GM19351 (cell line): ENCODE results near the gene CLDN11.

Experiments
- ATAC-seq: cut with Tn5 transposase; IDR thresholded peaks from one replicate; pipeline ENCODE4 v1.9.1; 2021; ENCODE audit warnings: mild to moderate bottlenecking, moderate library complexity; ENCODE audit not compliant: unreplicated experiment

CLDN11 gene

DNA sequence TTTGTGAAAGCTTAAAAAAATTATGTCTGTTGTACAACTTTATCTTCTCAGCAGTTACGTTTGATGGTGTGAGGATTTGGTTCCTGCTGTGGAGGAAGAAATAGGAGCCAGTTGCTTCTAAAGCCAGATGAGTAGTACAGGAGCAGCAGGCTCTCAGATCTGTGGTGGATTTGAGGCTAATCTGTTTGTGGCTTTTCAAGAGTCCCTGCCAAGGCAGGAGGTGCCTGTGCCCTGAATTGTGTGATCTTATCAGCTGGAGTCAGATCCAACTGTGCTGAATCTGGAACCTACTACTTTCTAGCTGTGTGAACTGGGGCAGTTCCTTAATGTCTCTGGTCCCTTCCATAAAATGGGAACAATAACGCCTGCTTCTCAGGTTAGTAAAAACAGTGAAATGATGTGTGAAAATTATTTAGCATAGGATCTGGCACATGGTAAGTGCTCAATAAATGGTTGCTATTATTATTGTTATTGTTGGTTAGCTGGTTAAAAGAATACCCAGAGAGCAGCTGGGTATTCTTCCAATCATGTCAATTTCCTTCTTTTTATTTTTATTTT is 7.7 kb downstream of the CLDN11 start:
- no peak for ATAC-seq

DNA sequence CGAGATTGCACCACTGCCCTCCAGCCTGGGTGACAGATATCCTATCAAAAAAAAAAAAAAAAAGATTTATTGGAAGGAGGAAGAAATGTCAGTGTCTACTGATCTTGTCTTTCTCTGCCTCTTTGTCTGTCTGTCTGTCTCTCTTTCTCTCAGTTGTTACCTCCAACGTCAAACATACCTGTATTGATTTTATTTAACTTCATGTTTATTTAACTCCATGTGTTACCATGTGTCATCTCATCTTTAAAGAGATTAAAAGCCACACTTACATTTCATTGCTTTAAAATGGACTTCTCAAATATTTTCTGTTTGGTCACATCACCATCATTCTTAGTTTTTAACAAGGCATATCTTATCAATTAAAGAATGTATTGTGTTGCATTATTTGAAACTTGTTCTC is 9.4 kb downstream of the CLDN11 start:
- no peak for ATAC-seq

DNA sequence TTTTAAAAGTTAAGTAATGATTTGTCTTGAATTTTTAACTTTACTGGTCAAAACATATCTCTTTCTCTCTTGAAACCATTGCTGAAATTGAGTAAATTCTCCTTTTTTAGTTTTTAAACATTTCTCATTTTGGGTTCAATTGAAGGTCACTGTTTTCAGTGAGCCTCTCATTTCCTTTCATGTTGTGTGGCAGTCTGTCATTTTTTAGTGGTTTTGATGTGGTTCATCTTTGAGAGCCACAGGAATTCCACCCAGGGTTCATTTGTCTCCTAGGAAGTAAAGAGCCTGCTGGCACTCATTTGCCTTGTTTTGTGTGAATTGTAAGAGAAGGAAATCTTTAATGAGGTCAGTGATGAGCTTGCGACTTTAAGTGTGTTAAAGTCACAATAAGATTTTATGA is 10.4 kb downstream of the CLDN11 start:
- ATAC-seq: peak; percentile 79

DNA sequence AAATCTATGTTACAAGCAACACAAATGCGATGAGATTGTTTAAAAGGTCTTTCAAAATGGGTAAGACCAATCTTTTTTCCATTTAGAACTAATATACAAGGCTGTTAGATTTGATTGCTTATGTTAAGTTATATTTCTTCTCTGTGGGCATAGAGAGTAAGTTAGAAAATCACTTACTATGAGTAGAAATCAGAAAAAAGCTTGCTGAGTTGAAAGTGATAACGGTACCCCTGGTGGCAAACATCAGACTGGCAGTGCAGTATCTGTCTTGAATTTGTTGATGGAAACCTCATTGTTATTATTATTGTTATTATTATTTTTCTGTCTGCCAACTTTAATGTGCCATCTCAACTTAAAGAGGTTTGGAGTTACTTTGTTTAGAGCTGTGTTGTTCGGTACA is 12.4 kb downstream of the CLDN11 start:
- ATAC-seq: no peak

DNA sequence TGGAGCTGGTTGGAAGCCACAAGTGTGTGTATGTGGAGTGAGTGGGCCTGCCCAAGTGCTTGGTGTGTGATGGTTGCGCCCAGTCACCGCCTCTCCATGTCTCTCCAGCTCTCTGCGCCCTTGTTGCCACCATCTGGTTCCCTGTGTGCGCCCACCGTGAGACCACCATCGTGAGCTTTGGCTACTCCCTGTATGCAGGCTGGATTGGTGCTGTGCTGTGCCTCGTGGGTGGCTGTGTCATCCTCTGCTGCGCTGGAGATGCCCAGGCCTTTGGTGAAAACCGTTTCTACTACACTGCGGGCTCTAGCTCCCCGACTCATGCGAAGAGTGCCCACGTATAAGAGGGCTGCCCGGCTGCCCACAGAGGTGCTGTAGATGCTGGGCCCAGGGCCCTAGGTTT is 13.7 kb downstream of the CLDN11 start:
- ATAC-seq: no peak

DNA sequence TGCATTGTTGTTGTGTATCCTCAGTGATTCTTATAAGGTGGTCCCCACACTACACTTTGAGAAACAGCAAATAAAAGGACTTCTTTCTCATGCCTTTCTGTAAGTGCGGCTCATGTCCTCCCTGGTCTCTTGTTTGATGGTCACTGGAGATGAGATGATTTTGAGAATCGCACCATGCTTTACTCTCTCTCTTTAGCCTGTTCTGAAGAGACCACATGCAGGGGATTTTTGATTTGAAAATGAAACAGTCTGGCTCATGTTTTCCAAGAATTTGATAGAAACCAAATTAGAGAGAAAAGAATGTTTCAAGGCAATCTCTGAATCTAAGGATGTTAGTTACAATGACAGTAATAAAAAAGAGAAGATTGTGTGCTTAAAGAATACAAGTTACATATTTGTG is 18.0 kb downstream of the CLDN11 start:
- no peak for ATAC-seq

DNA sequence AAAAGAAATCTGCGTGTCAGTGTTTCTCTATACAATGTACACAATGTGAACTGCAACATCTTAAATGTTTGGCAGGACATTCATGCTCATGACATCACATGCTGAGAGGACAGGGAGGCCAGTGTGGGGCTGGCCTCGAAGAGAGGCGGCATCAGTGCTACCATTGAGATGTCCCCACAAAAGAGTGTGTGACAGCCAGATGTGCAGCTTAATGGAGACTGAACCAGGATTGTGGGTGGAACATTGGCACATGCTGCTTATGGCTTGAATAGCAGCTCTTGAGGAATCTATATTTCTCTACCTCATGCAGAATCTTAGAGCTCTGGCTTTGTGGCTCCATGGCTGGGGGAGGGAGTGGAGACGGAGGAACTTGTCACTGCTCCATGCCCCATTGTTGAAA is 18.5 kb downstream of the CLDN11 start:
- ATAC-seq: no peak

DNA sequence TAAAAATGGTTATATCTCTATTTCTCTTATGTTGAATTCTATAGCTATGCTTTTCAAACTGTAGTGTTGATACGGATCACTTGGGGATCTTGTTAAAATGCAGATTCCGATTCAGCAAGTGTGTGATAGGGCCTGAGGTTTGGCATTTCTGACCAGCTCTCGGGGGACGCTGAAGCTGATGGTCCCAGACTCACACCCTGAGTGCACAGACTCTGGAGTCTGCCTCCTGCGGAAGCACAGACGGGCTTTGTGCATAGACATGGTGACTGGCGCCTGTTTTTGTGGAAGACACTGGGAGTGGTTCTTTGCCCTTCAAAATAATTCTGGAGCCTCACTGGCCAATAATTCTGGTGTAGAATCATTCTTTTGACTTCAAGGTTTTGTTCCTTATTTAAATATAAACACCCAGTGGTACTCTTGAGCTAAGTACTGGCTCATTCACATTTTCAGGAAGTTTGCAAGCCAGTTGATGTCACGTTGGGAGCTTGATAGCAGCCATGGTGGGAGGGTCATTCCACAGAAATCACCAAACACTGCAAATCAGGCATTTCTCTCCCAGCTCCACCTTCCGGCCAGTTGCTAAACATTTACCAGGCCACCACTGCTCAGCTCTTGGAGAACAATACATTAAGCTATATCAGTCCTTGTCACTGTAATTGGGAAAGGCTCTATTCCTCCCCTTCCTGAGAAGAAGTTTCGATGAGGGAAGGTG is 19.2 kb downstream of the CLDN11 start:
- no peak for ATAC-seq

DNA sequence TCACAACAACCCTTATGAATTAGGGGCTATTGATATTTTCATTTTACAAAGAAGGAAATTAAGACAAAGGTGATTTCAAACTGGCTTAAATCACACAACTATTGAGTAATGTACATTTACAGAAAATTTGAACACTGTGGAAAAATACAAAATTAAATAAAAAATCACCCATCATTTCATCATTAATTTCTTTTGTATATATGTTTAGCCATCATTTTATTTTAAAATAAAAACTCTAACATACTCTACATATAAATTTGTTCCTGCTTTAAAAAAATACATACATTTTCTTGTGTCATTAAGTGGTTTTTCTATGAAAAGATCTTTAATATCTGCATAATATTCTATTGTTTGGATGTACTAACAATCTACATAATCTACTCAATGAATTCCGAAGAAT is 20.2 kb downstream of the CLDN11 start:
- no peak for ATAC-seq

DNA sequence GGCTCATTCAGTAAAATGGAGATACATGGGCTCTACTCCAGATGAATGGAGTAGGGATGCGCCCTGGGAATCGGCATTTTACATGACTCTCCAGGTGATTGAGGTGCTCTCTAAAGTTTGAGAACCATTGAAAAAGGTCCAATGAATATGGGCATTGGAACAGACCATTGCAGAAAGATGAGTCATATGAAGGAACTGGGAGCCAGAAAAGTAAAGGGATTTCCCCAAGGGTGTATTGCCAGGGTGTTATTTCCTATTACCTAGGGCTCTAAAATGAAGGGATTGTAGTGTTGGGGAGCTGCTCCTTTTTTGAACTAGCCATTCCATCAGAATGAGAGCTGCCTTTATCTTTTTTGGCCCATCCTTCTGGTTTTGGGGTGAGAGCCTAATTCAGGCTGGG is 21.7 kb downstream of the CLDN11 start:
- ATAC-seq: no peak

DNA sequence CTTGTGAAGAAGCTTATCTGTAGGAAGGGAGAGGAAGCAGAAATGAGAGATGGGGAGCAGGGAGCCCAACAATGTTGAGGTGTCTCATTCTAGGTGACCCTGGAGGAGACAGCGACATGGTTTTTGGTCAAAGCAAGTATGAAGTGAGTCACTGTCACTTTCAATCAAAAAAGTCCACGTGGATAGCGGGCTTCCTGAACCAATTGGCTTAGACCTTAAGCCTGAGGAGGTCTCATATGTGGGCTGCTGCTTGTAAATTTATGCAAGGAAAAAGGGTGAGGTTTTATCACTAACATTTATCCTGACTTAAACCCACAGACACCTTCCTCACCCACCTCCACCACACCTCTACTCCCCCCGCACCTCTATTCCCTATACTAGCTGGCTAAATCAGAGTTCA is 22.7 kb downstream of the CLDN11 start:
- no peak for ATAC-seq

DNA sequence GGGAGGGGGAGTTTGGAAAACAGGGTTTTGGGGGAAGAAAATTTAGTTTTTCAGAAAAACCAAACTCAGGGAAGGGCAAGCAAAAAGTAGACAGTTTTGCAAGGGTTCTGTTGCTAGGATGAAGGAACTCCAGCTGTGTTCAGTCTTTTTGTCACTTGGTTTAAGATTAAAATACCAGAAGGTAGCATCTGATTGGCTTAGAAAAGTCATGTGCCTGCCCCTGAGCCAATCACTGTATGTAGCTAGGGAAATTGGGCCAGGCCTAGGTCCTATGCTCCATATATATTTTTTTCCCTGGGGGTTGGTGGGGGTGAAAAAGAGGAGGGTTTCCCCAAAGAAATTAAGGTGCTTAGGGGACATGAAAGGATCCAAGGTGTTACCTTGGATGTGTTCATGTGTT is 24.3 kb downstream of the CLDN11 start:
- ATAC-seq: no peak

DNA sequence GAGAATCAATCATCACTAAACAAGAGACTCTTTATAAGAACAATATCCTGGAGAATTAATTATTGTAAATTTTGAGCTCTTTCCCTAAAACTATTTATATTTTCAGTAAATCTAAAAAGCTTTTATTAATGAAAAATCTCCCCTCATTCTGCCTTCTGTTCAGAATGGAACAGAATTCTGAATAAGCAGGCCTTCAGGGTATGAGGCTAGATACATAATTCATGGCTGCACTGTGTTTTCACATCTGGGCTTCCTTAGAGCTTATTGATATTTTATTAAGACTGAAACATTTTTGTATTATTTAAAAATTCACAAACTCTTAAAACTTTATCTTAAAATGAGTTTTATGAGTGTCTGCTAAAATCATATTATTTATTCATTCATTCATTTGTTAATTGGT is 24.8 kb downstream of the CLDN11 start:
- ATAC-seq: no peak

DNA sequence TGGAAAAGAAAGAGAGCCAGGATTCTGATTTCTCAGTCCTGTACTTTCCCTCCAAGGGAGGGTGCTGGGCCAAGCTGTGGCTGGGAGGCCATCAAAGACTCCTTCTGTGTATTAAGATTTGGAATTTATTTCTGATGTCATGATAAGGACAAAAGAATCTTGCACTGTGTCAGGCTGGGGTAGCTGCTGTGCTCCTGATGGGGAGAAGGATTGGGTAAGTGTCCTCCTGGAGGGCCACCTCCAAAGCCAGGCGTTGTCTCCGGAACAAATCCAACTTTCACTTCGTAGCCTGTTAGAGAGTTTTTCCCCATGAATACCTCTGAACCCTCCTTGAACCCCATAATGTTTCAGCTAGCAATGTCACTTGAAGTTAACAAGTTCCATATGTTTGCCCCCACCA is 29.9 kb downstream of the CLDN11 start:
- no peak for ATAC-seq

DNA sequence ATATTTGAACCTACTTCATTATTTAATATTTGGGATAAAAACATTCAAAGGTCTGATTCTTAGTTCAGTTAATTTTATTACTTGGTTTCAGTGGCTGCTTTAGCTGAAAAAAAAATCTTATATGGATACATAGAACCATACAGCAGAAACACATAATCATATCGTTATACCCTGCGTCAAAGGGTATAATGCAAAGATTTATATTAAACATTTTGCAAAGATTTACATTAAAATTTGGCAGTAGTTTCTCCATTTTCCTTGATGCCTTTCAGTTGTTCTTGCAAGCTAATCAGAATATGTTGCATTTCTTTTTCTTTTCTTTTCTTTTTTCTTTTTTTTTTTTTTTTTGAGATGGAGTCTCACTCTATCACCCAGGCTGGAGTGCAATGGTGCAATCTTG is 31.4 kb downstream of the CLDN11 start:
- ATAC-seq: no peak

DNA sequence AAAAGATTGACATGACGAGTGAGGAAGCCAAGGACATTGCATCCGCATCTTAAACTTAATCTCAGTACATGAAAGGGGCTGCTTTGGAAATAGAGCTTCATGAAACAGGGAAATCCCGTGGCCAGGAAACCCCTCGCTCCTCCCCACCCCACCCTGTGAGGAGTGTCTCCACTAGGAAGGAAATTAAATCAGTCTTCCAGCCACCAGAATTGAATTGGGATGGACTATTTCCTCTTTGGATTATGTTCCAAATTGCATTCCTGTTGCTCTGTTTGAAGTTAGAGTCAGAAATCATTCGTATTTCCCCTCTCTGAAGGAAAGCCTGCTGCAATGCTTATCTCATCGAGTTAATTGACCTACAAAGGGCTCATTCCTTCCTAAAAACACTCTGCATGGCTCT is 35.8 kb downstream of the CLDN11 start:
- ATAC-seq: no peak

DNA sequence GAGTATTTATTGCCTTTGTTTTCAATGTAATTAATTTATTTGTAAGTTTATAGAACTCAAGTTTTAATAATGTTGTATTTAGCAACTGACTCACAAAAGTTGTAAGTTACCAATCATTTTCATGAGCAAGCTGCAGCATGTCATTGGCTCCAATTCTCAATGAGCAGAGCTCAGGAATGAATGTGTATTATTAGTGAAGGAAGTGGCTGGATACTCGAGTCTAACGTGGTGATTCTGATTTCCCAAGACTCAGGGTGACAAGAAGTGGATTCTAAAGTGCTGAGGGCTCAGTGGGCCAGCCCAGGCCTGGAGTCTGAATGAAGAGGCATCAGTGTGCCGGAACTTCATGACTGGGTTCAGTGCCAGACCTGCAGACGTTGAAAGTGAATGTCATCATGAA is 39.6 kb downstream of the CLDN11 start:
- ATAC-seq: no peak

DNA sequence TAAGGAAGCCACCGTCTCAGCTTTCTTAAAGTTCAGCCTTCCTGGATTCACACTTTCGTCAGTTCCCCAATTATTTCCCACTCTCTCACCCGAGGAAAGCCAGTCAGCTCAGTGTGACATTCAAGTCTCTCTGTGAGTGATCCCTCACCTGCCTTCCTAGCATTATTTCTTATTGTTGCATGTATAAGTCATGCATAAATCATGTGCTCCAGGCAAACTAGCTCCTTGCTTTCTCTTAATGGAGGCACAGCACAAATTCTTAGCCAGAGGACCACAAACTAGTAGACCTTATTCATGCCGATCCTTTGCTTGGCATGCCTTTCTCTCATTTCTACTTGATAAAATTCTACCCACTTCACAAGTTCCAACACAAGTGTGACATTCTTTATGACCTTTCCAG is 44.3 kb downstream of the CLDN11 start:
- no peak for ATAC-seq

DNA sequence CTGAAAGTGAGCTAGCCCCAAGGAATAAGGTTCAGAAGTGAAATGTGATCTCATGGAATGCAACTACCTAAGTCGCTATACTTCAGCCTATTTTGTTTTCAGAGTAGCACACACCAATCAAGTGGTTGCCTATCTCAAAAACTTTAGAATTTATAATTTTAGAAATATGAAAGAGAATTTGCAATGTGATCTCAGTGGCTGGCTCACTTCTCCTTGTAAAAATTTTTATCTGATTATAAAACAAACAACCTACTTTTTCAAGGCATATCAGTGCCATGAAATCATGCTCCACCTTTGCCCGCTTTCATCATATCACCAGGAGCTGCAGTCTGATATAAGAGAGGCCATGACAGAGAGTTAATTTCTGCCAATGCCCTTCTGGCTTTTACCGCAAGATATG is 47.3 kb downstream of the CLDN11 start:
- ATAC-seq: no peak

DNA sequence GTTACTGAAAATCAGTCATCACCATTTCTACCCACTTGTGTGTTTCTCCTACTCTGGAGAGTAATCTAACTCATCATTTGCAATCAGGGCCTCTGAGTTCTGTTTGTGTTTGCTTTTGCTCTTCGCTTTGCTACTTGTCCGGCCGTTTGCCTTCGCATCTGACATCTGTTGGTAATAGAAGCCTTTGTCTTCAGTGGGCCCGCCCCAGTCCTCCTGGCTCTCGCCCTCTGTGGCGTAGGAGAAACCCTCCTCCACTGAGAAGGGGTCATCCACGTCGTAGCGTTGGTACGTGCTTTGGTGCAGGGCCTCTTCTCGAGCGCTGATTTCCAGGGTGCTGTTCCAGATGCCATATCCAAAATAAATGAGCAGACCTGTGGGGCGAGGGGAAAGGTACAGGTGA is 48.3 kb downstream of the CLDN11 start:
- ATAC-seq: no peak

DNA sequence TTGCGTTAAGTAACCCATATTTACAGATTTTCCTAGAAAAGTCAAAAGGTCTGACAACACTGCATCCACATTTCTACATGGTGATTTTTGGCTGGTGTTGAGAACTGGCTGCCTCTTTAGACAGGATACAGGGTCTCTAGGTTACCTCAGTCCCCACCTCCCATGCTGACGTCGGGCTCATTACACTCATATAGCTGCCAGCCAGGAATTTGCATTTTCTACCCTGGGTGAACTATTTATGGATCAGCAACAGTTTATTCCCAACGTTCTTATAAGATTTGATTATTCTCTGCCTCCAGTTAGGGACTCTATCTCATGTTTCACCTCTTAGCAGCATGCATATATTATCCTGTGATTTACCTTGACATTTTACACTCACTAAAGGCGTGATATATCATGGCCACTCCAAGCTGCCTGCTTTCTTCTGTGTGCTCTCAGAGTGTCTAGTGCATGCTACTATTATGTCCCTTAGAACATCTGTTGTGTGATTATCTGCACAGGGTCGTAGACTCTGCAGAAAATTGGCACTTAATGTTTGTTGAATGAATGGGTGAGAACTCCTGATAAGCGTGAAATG is 49.0 kb downstream of the CLDN11 start:
- ATAC-seq: no peak

DNA sequence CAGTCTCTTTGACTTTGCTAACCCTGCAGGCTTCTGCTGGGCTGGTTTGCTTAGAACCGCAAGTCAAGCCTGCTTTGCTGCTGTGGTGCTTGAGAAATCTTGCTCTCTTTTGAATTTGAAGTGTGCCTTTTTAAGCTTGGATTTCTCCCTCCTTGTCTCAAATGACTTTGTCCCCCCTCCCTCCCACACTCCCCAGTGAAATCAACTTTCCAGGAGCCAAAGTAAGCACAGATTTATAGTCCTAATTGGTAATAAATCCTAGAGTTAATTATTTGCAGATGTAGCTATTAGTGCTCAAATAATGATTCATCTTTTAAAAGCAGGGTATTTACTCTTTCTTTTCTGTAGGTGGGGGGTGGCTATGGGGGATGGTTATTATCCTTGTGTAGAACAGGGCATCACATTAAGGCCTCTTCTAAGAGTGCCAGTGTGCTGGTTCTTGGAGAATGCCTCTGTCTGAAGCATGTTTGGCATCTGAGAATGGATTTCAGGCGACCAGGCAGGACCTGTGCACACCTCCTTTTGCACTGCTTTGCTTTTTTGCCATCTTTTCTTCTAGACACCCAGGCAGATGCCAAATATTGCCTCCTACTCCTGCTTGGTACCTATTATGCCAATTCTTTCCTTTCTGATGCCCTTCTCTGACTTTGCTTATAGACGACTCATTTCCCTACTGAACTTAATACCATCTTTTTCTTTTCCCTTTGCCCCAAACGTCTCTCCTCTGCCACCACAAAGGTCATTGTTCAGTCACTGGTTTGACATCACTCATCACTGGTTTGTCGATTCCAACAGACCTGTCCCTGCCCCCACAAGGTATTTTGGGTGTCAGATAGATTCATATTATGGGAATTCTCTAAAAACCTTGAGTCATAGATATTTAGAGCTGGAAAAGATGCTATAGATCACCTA is 50.7 kb downstream of the CLDN11 start:
- no peak for ATAC-seq
